ENCODE measurements around the gene SLC38A10. TPM values are rescaled to one million over a fixed set of nuclear protein-coding genes. Genes with fewer than 3 reads are reported as not detected.

SLC38A10 gene
- polyA plus RNA-seq, 1 donor from 2014 or later: 37.4 TPM

DNA sequence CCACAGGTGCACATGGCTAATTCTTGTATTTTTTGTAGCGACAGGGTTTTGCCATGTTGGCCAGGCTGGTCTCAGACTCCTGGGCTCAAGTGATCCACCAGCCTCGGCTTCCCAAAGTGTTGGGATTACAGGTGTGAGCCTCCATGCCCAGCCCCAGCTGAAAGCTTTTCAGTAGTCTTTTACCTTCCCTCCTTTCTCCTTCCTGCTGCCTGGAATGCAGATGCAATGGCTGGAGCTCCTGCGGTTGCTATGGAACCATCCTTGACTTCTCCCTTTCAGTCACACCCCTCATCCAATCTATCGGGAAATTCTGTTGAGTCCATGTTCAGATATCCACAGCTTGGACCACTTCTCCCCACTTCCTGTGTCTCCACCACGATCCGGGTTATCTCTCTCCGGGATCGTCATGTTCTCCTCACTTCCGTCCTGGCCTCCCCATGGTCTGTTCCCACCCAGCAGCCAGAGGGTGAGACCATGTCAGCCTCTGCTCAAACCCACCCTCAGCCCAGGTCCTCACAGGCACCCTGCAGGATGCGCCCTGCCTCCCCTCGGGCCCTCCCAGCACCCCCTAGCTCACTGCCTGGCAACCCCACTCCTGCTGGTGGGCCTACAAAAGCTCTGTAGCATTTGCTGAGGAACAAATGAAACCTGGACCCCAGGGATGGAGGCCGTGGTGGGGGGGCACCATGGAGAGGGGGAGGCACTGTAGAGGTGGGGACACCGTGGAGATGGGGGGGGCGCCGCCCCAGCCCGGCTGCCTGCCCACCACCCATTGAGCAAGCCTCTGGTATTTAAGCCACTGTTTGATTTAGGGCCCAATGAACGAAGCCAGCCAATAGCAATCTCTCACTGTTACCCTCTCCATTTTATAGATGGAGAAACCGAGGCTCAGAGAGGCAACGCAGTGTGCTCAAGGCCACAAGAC, 12.8 kb upstream of the SLC38A10 start:
- no peak overlapping the region for H3K4me2 ChIP-seq (ENCODE audit: low read length)
- no peaks in the 10 kb centered on the region for H3K79me2 ChIP-seq (replicated peaks; ENCODE audit: insufficient read depth, low read length)
- H3K27ac ChIP-seq (ENCODE audit: low read length): no peak overlapping the region
- no peaks in the 10 kb centered on the region for H3F3A ChIP-seq (ENCODE audit: insufficient read depth, low read length, poor library complexity, severe bottlenecking)
- no peaks in the 10 kb centered on the region for H3K36me3 ChIP-seq (ENCODE audit: insufficient read depth, low read length)
- H3K9ac ChIP-seq (ENCODE audit: low read length): no peak overlapping the region
- no peaks in the 10 kb centered on the region for H3K27me3 ChIP-seq (ENCODE audit: insufficient read depth, low read depth, low read length)
- H3K9me2 ChIP-seq (ENCODE audit: insufficient read depth, low read length): no peaks in the 10 kb centered on the region
- no peaks in the 10 kb centered on the region for H3K9me3 ChIP-seq (ENCODE audit: low read length)
- TF ChIP-seq EZH2 (IDR thresholded peaks at IDR 0.05; ENCODE audit: borderline replicate concordance, insufficient read depth, low read length, poor library complexity, severe bottlenecking) (no peak), EP300 (conservative IDR thresholded peaks at IDR 0.05; ENCODE audit: poor library complexity, severe bottlenecking) (no peak), SMC3 (conservative IDR thresholded peaks at IDR 0.05; ENCODE audit: poor library complexity) (no peak), TAF1 (IDR thresholded peaks at IDR 0.05; ENCODE audit: low read depth) (no peak), RAD21 (conservative IDR thresholded peaks at IDR 0.05) (no peak), POLR2AphosphoS5 (IDR thresholded peaks at IDR 0.05) (no peak), REST (IDR thresholded peaks at IDR 0.05; ENCODE audit: borderline replicate concordance) (no peak), MXI1 (conservative IDR thresholded peaks at IDR 0.05; ENCODE audit: poor library complexity, severe bottlenecking) (no peak)
- H2AFZ ChIP-seq (ENCODE audit: low read depth, low read length): no peak overlapping the region
- no peak overlapping the region for H3K4me3 ChIP-seq (ENCODE audit: low read length)
- H4K20me1 ChIP-seq (ENCODE audit: insufficient read depth): no peaks in the 10 kb centered on the region

- Histone ChIP-seq H3K79me2 (replicated peaks; ENCODE audit: insufficient read depth, low read length) (no peaks in the 10 kb centered on the region), H3K9me2 (ENCODE audit: insufficient read depth, low read length) (no peaks in the 10 kb centered on the region), H4K20me1 (ENCODE audit: insufficient read depth) (no peaks in the 10 kb centered on the region), H3K36me3 (ENCODE audit: insufficient read depth, low read length) (no peaks in the 10 kb centered on the region), H3K4me2 (ENCODE audit: low read length) (no peak overlapping the region), H2AFZ (ENCODE audit: low read depth, low read length) (no peak overlapping the region), H3K27ac (ENCODE audit: low read length) (no peak overlapping the region), H3K27me3 (ENCODE audit: insufficient read depth, low read depth, low read length) (no peaks in the 10 kb centered on the region), H3K9me3 (ENCODE audit: low read length) (no peaks in the 10 kb centered on the region), H3F3A (ENCODE audit: insufficient read depth, low read length, poor library complexity, severe bottlenecking) (no peaks in the 10 kb centered on the region), H3K4me3 (ENCODE audit: low read length) (no peak overlapping the region), H3K9ac (ENCODE audit: low read length) (no peak overlapping the region)
- TF ChIP-seq POLR2AphosphoS5 (IDR thresholded peaks at IDR 0.05) (no peak), TAF1 (IDR thresholded peaks at IDR 0.05; ENCODE audit: low read depth) (no peak), SMC3 (conservative IDR thresholded peaks at IDR 0.05; ENCODE audit: poor library complexity) (no peak), EZH2 (IDR thresholded peaks at IDR 0.05; ENCODE audit: borderline replicate concordance, insufficient read depth, low read length, poor library complexity, severe bottlenecking) (no peak), MXI1 (conservative IDR thresholded peaks at IDR 0.05; ENCODE audit: poor library complexity, severe bottlenecking) (no peak)
- TF ChIP-seq, protein P1, sequence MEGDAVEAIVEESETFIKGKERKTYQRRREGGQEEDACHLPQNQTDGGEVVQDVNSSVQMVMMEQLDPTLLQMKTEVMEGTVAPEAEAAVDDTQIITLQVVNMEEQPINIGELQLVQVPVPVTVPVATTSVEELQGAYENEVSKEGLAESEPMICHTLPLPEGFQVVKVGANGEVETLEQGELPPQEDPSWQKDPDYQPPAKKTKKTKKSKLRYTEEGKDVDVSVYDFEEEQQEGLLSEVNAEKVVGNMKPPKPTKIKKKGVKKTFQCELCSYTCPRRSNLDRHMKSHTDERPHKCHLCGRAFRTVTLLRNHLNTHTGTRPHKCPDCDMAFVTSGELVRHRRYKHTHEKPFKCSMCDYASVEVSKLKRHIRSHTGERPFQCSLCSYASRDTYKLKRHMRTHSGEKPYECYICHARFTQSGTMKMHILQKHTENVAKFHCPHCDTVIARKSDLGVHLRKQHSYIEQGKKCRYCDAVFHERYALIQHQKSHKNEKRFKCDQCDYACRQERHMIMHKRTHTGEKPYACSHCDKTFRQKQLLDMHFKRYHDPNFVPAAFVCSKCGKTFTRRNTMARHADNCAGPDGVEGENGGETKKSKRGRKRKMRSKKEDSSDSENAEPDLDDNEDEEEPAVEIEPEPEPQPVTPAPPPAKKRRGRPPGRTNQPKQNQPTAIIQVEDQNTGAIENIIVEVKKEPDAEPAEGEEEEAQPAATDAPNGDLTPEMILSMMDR (IDR thresholded peaks at IDR 0.05; ENCODE audit: poor library complexity, severe bottlenecking): no peak
These were observed 11.9 kb upstream of the SLC38A10 start for GRCh38 chr17:81306898-81307510.
